K562 (cell line): ENCODE results near the gene LIN28A. TPM values are rescaled to one million over a fixed set of nuclear protein-coding genes. Genes with fewer than 3 reads are reported as not detected.

Experiments
- BRF1 ChIP-seq: IDR thresholded peaks from 3 replicates; pipeline ENCODE4 v1.6.1; 2011; ENCODE audit warnings: borderline replicate concordance, mild to moderate bottlenecking; ENCODE audit not compliant: insufficient read length; ENCODE audit errors: extremely low read depth
- CTCF ChIP-seq, 3 experiments: IDR thresholded peaks in 2 of 3; conservative IDR thresholded peaks in 1 of 3; 2 replicates each; pipeline ENCODE4 v1.5.1; 2011 to 2012; ENCODE audit warnings: low read length in 3 of 3, mild to moderate bottlenecking in 3 of 3, control low read depth in 2 of 3, improper control_type of control experiment in 1 of 3, inconsistent platforms in 1 of 3, low read depth in 1 of 3, mixed read lengths in 1 of 3, moderate library complexity in 1 of 3; ENCODE audit not compliant: insufficient read depth in 2 of 3
- ESRRB ChIP-seq: fragments of 250-450 bp; sonication (Bioruptor Pico); IDR thresholded peaks from 2 replicates; pipeline ENCODE4 v1.5.0; 2020; ENCODE audit warnings: mild to moderate bottlenecking, moderate library complexity, borderline replicate concordance
- EWSR1 ChIP-seq: fragments of 450-650 bp; IDR thresholded peaks from 2 replicates; pipeline ENCODE4 v1.6.1; 2018; ENCODE audit warnings: borderline replicate concordance, mild to moderate bottlenecking, low read depth, moderate library complexity; ENCODE audit not compliant: partially characterized antibody
- GABPA ChIP-seq: fragments of 200-800 bp; sonication (Bioruptor generic); conservative IDR thresholded peaks from 2 replicates; pipeline ENCODE4 v1.6.1; 2016; ENCODE audit warnings: low read depth, missing genetic modification characterization, missing compliant biosample characterization
- GATAD2B ChIP-seq: fragments of 450-650 bp; IDR thresholded peaks from 2 replicates; pipeline ENCODE4 v1.6.1; 2017; ENCODE audit warnings: mild to moderate bottlenecking, borderline replicate concordance
- HNRNPLL ChIP-seq: fragments of 200-400 bp; formaldehyde crosslinking; IDR thresholded peaks from 2 replicates; pipeline ENCODE4 v1.6.1; 2017; ENCODE audit warnings: low read length, low read depth, mild to moderate bottlenecking; ENCODE audit not compliant: poor library complexity, severe bottlenecking
- KDM5B ChIP-seq: fragments of 200-600 bp; sonication (generic); IDR thresholded peaks from 2 replicates; pipeline ENCODE4 v1.6.1; 2012; ENCODE audit warnings: low read depth, mild to moderate bottlenecking, moderate library complexity, low read length, control low read depth, inconsistent platforms; ENCODE audit not compliant: insufficient replicate concordance
- KLF1 ChIP-seq: fragments of 450-650 bp; IDR thresholded peaks from 2 replicates; pipeline ENCODE4 v1.6.1; 2016; ENCODE audit warnings: missing genetic modification characterization, missing compliant biosample characterization
- NR2F6 ChIP-seq: fragments of 450-650 bp; formaldehyde crosslinking; IDR thresholded peaks from 2 replicates; pipeline ENCODE4 v1.4.0; 2020; ENCODE audit warnings: mild to moderate bottlenecking
- PATZ1 ChIP-seq: fragments of 250-450 bp; sonication (Bioruptor Pico); IDR thresholded peaks from 2 replicates; pipeline ENCODE4 v1.5.0; 2020; ENCODE audit warnings: mild to moderate bottlenecking, borderline replicate concordance
- PML ChIP-seq: IDR thresholded peaks from 2 replicates; pipeline ENCODE4 v1.6.1; 2012; ENCODE audit warnings: low read length, inconsistent platforms
- POLR2A ChIP-seq: fragments of 450-650 bp; conservative IDR thresholded peaks from 2 replicates; pipeline ENCODE4 v1.6.1; 2016
- POLR2B ChIP-seq: fragments of 450-650 bp; IDR thresholded peaks from 2 replicates; pipeline ENCODE4 v1.6.1; 2018; ENCODE audit warnings: low read depth; ENCODE audit not compliant: partially characterized antibody
- SMARCA4 ChIP-seq: fragments of 450-650 bp; IDR thresholded peaks from 2 replicates; pipeline ENCODE4 v1.6.1; 2016
- SRF ChIP-seq, 2 experiments: fragments of 250-450, 450-650 bp in 1 of 2; sonication (Bioruptor Pico) in 1 of 2; sonication (generic) in 1 of 2; formaldehyde crosslinking; IDR thresholded peaks; 2 replicates each; pipeline versions ENCODE4 v1.5.0 to v1.5.1; 2020 to 2022; ENCODE audit warnings: mild to moderate bottlenecking in 1 of 2, missing genetic modification reagents in 1 of 2
- STAT5B ChIP-seq: fragments of 250-450 bp; sonication (Bioruptor Pico); IDR thresholded peaks from 2 replicates; pipeline ENCODE4 v1.8.0; 2021; ENCODE audit warnings: mild to moderate bottlenecking, inconsistent platforms
- TCFL5 ChIP-seq: fragments of 250-450 bp; sonication (Bioruptor Pico); conservative IDR thresholded peaks from 2 replicates; pipeline ENCODE4 v1.6.1; 2021; ENCODE audit warnings: mild to moderate bottlenecking, moderate library complexity, matching md5 sums
- THRA ChIP-seq: fragments of 450-650 bp; IDR thresholded peaks from 2 replicates; pipeline ENCODE4 v1.6.1; 2017; ENCODE audit warnings: mild to moderate bottlenecking, moderate library complexity
- TRIM24 ChIP-seq, 2 experiments: fragments of 450-650 bp; IDR thresholded peaks; 2 replicates each; pipeline ENCODE4 v1.6.1; 2016
- ZNF143 ChIP-seq: sonication (generic); formaldehyde crosslinking; IDR thresholded peaks from 2 replicates; pipeline ENCODE4 v1.9.0; 2022; ENCODE audit warnings: mild to moderate bottlenecking, missing genetic modification reagents
- ZNF174 ChIP-seq: fragments of 250-450 bp; sonication (Bioruptor Pico); IDR thresholded peaks from 2 replicates; pipeline ENCODE4 v1.4.0; 2020; ENCODE audit warnings: mild to moderate bottlenecking
- ZNF347 ChIP-seq: fragments of 450-650 bp; formaldehyde crosslinking; IDR thresholded peaks from 2 replicates; pipeline ENCODE4 v1.4.0; 2020; ENCODE audit warnings: low read depth, mild to moderate bottlenecking, moderate library complexity
- ZNF76 ChIP-seq: fragments of 250-450 bp; sonication (Bioruptor Pico); IDR thresholded peaks from 2 replicates; pipeline ENCODE4 v1.4.0; 2020; ENCODE audit warnings: mild to moderate bottlenecking, moderate library complexity, borderline replicate concordance
- polyA plus RNA-seq, 8 experiments: library from polyadenylated mRNA; depleted of rRNA in 4 of 8; stranded (reverse) in 5 of 8; unstranded in 3 of 8; fragments of >200 nt; fragmentation: Nextera tagmentation in 2 of 8; fragmentation: Illumina TruSeq in 1 of 8; extraction: Ambion mirVana in 2 of 8; extraction: Trizol in 1 of 8; gene quantifications; 2 replicates each; pipeline versions ENCODE4 v1.2.1 to v1.2.3, GENCODE V29; 2011 to 2014; ENCODE audit warnings: inconsistent platforms in 1 of 8, missing spikeins in 1 of 8
- total RNA-seq, 7 experiments: library from RNA; depleted of rRNA in 6 of 7; stranded (reverse); fragments of >200 nt in 6 of 7; fragmentation: Illumina TruSeq in 2 of 7; extraction: Trizol in 2 of 7; gene quantifications; 2 replicates each; pipeline versions ENCODE4 v1.2.1 to v1.2.3, GENCODE V29; 2011 to 2021; ENCODE audit warnings: low replicate concordance in 1 of 7

The LIN28A gene
- total and polyA plus RNA-seq, 9 of the 15 experiments (the other 6 are each of a cell fraction or from before 2014, with no cell fraction given), result 0.80 to 5.4 (median 3.9) TPM

DNA sequence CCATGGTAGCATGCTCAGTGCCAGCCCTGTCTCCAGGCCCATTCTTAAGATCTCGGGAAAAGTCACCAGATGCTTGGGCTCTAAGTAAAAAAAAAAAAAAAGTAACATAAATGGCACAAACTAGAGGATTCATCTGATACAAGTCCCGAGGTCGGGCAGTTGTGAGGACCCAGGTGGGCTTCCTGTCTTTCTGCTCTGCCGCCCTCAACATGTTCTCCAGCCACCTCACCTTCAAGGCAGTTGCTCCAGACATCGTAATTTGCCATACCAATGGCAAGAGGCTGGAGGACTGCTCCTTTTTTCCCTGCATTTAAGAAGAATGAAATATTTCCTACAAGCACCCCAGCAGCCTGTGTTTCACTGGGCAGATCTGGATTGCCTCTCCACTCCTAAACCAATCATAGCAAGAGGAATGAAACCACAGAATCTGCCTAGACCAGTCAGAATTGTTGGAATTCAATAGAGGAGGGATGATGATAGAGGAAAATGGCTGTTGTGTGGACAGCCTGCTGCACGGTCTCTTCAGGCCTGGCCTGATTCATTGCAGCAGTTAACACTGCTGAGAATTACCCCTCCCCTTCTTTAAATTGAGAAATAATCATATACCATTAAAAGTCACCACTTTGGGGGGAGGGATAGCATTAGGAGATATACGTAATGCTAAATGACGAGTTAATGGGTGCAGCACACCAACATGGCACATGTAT is 67.0 kb downstream of the LIN28A start (continued):
- TF ChIP-seq ZNF174 (CRISPR knock-in tag), result no peak
- no peak for TF ChIP-seq CTCF (IDR thresholded peaks at IDR 0.05 in 2 of 3, conservative IDR thresholded peaks at IDR 0.05 in 1 of 3; ENCODE audit: insufficient read depth in 2 of 3, low read depth in 1 of 3, low read length in 3 of 3)
- no peak for TF ChIP-seq TRIM24 (IDR thresholded peaks at IDR 0.05)
- no peak for TF ChIP-seq ZNF76 (CRISPR knock-in tag)
- TF ChIP-seq POLR2B, result peak; percentile 47
- no peak for TF ChIP-seq GATAD2B
- TF ChIP-seq GABPA (tag), result no peak
- TF ChIP-seq STAT5B (CRISPR knock-in tag), result no peak
- TF ChIP-seq KLF1 (tag), result no peak
- no peak for TF ChIP-seq SMARCA4
- TF ChIP-seq TCFL5 (CRISPR knock-in tag), result no peak
- no peak for TF ChIP-seq ZNF143 (CRISPR knock-in tag)
- no peak for TF ChIP-seq PATZ1
- peak; percentile 32 for TF ChIP-seq KDM5B
- no peak for TF ChIP-seq BRF1
- TF ChIP-seq NR2F6 (CRISPR knock-in tag), result no peak
- TF ChIP-seq SRF (CRISPR knock-in tag; IDR thresholded peaks at IDR 0.05), result no peak
- no peak for TF ChIP-seq ESRRB (CRISPR knock-in tag)
- no peak for TF ChIP-seq THRA
- no peak for TF ChIP-seq HNRNPLL
- TF ChIP-seq POLR2A, result peak; percentile 56
- peak; percentile 18; the same call in 1 of the 2 replicates for TF ChIP-seq PML
- no peak for TF ChIP-seq EWSR1
- no peak for TF ChIP-seq ZNF347
